ENCODE results near the gene TMEM179B. TPM values are rescaled to one million over a fixed set of nuclear protein-coding genes. Genes with fewer than 3 reads are reported as not detected.

Gene TMEM179B
- total RNA-seq, 1 donor from 2014 or later: 47.7 TPM

DNA sequence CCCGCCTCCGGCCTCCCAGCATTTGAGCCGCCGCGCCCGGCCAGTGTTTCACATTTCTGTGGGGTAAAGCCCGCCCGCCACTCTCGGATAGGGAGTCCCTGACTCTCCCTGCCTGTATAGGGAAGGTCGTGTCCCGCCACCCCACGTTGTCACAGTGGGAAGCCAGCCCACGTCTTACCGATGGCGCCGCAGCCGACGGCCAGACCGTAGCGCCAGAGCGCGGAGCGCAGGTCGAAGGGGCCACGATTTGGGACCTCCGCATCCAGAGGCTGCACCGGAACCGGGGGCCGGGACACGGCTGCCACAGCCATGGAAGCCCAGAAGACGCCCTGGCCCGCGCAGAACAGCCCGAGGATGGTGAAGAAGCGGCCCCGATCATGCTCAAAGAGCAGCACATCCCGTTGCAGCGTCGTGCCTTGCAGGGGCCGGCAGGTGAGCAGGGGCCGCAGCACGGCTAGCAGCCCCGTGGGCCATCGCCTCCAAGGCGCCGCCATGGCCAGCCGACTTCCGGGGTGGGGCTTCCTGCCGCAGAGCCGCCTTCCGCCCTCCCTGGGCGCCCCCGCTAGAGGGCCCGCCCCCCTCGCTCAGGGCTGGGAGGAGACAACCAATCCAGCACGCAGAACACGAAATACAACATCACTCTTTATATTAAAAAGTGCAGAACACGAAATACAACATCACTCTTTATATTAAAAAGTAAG is 4.4 kb downstream of the TMEM179B start, which contains the start of gene TMEM223:
Gene TMEM223 (minus strand): TSS at position 506 of the 701 bp plus-strand sequence. CDS start 12 bp downstream, at position 494.
- Mint-ChIP-seq H3K36me3 (ENCODE audit: unreplicated experiment) (peaks cover 28% of the 10 kb centered on the region), H3K4me3 (ENCODE audit: unreplicated experiment) (peak within 1 kb of the TSS; percentile 85)

DNA sequence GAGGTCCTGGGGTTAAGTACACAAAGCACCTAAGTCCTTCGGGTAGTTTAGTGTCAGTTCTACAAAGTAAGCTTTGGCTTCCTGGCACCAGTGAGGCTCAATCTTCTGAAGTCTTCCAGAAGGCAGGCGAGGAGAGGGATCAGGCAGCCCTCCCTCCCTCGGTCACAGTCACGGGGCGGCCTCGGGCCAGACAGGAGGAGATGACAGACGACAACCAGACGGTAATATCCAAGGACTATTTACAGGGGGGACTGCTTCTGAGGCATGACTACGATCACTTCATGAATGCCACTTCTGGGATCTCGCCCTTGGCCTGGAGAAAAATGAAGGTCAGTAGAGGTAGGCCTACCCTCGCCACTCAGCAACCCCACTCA is 5.0 kb downstream of the TMEM179B start:
- Mint-ChIP-seq H3K27ac (ENCODE audit: unreplicated experiment) (peak overlapping the region; percentile 87), H3K4me1 (ENCODE audit: unreplicated experiment) (peaks cover 43% of the 10 kb centered on the region), H3K4me3 (ENCODE audit: unreplicated experiment) (peak overlapping the region; percentile 85), H3K27me3 (ENCODE audit: unreplicated experiment) (no peaks in the 10 kb centered on the region), H3K36me3 (ENCODE audit: unreplicated experiment) (peaks cover 29% of the 10 kb centered on the region), H3K9me3 (ENCODE audit: unreplicated experiment) (no peaks in the 10 kb centered on the region)
- no peak for DNase-seq (ENCODE audit: extremely low spot score, unreplicated experiment)
- TF ChIP-seq, protein P1, sequence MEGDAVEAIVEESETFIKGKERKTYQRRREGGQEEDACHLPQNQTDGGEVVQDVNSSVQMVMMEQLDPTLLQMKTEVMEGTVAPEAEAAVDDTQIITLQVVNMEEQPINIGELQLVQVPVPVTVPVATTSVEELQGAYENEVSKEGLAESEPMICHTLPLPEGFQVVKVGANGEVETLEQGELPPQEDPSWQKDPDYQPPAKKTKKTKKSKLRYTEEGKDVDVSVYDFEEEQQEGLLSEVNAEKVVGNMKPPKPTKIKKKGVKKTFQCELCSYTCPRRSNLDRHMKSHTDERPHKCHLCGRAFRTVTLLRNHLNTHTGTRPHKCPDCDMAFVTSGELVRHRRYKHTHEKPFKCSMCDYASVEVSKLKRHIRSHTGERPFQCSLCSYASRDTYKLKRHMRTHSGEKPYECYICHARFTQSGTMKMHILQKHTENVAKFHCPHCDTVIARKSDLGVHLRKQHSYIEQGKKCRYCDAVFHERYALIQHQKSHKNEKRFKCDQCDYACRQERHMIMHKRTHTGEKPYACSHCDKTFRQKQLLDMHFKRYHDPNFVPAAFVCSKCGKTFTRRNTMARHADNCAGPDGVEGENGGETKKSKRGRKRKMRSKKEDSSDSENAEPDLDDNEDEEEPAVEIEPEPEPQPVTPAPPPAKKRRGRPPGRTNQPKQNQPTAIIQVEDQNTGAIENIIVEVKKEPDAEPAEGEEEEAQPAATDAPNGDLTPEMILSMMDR (IDR thresholded peaks at IDR 0.05): no peak

More for the DNA sequence above, 4.4 kb downstream of the TMEM179B start, which contains the start of gene TMEM223:
- peaks cover 43% of the 10 kb centered on the region for H3K4me1 Mint-ChIP-seq (ENCODE audit: unreplicated experiment)
- H3K27ac Mint-ChIP-seq (ENCODE audit: unreplicated experiment): peak within 1 kb of the TSS; percentile 87
- no peaks in the 10 kb centered on the region for H3K27me3 Mint-ChIP-seq (ENCODE audit: unreplicated experiment)
- H3K9me3 Mint-ChIP-seq (ENCODE audit: unreplicated experiment): no peaks in the 10 kb centered on the region
- TF ChIP-seq, protein P1 (IDR thresholded peaks at IDR 0.05): peak; percentile 20
- peak; percentile 95 for DNase-seq (ENCODE audit: extremely low spot score, unreplicated experiment)

DNA sequence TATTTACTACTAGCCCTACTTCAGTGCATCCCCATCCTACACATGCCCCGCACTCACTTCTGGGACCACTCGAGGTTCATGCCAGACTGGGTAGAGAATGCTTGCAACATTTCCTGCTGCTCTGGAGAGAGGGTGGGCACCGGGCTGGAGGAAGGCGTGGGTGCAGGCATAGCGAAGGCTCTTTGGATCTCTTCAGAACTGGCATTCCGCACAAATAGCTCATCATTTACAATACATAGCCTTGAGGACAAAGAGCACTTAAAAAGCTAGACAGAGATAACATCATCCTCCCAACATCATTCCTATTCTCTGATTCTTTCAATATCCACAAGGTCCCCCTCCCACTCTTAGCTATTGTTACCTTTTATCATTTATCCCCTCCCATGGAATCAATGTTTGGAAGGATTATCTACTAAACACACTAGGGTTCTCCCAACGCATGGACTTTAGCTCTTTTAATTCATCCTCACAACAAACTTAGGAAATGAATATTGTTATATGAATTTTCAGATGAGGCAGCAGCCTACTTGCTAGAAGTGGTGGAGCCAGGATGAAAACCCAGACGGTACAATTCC is 7.1 kb downstream of the TMEM179B start:
- Mint-ChIP-seq H3K9me3 (ENCODE audit: unreplicated experiment) (no peaks in the 10 kb centered on the region), H3K4me3 (ENCODE audit: unreplicated experiment) (no peak overlapping the region), H3K27ac (ENCODE audit: unreplicated experiment) (peak overlapping the region; percentile 10), H3K4me1 (ENCODE audit: unreplicated experiment) (peaks cover 28% of the 10 kb centered on the region), H3K36me3 (ENCODE audit: unreplicated experiment) (peaks cover 42% of the 10 kb centered on the region), H3K27me3 (ENCODE audit: unreplicated experiment) (no peaks in the 10 kb centered on the region)
- DNase-seq (ENCODE audit: extremely low spot score, unreplicated experiment): no peak
- TF ChIP-seq, protein P1 (IDR thresholded peaks at IDR 0.05): no peak

DNA sequence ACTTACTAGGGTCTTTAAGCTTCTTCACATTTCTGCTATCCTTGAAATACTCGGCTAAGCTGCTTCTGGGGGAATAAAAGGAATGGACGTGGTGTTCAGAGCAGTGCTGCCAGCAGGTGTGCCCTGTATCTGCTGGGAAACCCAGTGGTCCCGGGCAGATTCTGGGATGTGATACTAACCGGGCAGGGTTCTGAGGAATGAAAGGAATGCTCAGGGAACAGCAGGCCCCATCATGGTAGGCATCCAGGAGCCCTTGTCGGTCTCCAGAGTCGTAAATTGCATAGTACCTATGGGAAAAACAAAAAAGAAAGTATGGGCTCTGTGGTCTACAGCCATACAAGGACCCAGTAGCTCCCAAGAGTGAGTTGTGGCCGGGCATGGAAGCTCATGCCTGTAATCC is 9.1 kb downstream of the TMEM179B start:
- Mint-ChIP-seq H3K4me3 (ENCODE audit: unreplicated experiment) (no peak overlapping the region), H3K4me1 (ENCODE audit: unreplicated experiment) (peaks cover 11% of the 10 kb centered on the region), H3K36me3 (ENCODE audit: unreplicated experiment) (peaks cover 54% of the 10 kb centered on the region), H3K27ac (ENCODE audit: unreplicated experiment) (no peak overlapping the region), H3K9me3 (ENCODE audit: unreplicated experiment) (no peaks in the 10 kb centered on the region), H3K27me3 (ENCODE audit: unreplicated experiment) (no peaks in the 10 kb centered on the region)
- TF ChIP-seq, protein P1 (IDR thresholded peaks at IDR 0.05): no peak
- no peak for DNase-seq (ENCODE audit: extremely low spot score, unreplicated experiment)

DNA sequence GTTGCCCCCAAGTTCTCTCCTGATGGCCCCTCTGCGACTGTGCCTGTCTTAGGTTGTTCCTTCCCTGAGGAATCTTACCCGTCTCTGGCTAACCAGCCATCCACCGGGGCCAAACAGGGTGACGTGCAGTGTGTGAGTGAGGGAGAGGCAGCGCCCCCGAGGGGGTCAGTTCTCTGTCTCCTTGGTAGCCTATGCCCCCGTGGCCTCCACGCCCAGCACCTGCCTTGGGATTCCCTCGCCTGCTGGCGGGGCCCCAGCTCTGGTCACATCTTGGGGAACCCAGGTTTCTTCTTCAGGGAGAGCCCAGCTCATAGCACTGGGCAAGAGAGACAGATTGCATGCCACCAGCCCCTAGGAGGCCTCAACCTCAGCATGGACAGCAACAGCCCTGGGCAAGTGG is 12.3 kb downstream of the TMEM179B start:
- peaks cover 15% of the 10 kb centered on the region for H3K4me1 Mint-ChIP-seq (ENCODE audit: unreplicated experiment)
- DNase-seq (ENCODE audit: extremely low spot score, unreplicated experiment): no peak
- no peaks in the 10 kb centered on the region for H3K9me3 Mint-ChIP-seq (ENCODE audit: unreplicated experiment)
- no peak overlapping the region for H3K27ac Mint-ChIP-seq (ENCODE audit: unreplicated experiment)
- TF ChIP-seq, protein P1 (IDR thresholded peaks at IDR 0.05): no peak
- no peaks in the 10 kb centered on the region for H3K27me3 Mint-ChIP-seq (ENCODE audit: unreplicated experiment)
- H3K36me3 Mint-ChIP-seq (ENCODE audit: unreplicated experiment): peaks cover 61% of the 10 kb centered on the region
- no peak overlapping the region for H3K4me3 Mint-ChIP-seq (ENCODE audit: unreplicated experiment)
